ENCODE results near the gene DOK4. TPM values are rescaled to one million over a fixed set of nuclear protein-coding genes. Genes with fewer than 3 reads are reported as not detected.
A peak's percentile ranks its signal among the peaks of the same experiment; 100 is the strongest.

Gene DOK4
- total and polyA plus RNA-seq, 12 donors, result 3.6 to 10.7 (median 8.0) TPM

- H3K27ac ChIP-seq, result peak within 1 kb of the TSS; percentile 70 to 90 (median 87)
- no peaks in the 10 kb centered on the region for H3K9me3 ChIP-seq
- H3K4me1 ChIP-seq, result peaks cover 7 to 29% (median 21%) of the 10 kb centered on the region in 9 donors
- 1% methylated on average over 44 to 47 of the region's 47 CpGs for WGBS, 2 donors
- peak; percentile 81 to 95 (median 92) for ATAC-seq
- peaks cover 0 to 85% (median 65%) of the 10 kb centered on the region in 9 donors for H3K36me3 ChIP-seq
- H3K4me3 ChIP-seq, result peak within 1 kb of the TSS; percentile 69 to 99 (median 88)
- H3K27me3 ChIP-seq, result no peaks in the 10 kb centered on the region
- DNase-seq, result peak; percentile 89 to 91
- intact Hi-C loops (cut with DNase I), result loop anchor here in 3 of 10 donors (5.0 to 10.0 kb wide), 2 partner anchors 52 to 55 kb away; no protein-coding TSS in a partner anchor
- peak; percentile 92 to 99 (median 95) for TF ChIP-seq CTCF (IDR thresholded peaks at IDR 0.05)
Measured at GRCh38 chr16:57462209-57462977, 23.9 kb downstream of the DOK4 start, which contains the start of gene POLR2C. Gene POLR2C, plus strand, starts transcription at chr16:57462679. Its CDS starts 46 bp downstream, at chr16:57462725.

DNA sequence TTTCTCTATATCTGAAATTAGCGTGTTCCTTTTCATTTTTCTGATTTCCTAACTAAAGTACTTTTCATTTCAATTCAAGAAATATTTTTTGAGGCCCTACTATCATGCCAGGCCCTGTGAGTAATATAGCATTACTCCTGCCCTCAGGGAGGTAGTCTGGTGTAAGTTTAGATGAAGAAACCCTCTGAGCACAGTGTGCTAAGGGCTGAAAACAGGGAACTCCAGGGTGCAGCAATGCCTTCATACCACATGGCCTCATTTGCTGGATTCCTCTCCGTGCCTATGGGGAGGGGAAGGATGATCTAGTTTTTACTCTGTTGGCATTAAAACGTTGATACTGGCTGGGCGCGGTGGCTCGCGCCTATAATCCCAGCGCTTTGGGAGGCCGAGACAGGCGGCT is 34.3 kb downstream of the DOK4 start:
- H3K4me1 ChIP-seq, result peaks cover 2 to 33% (median 19%) of the 10 kb centered on the region in 9 donors
- H3K36me3 ChIP-seq, result peaks cover 3 to 66% (median 49%) of the 10 kb centered on the region in 9 donors
- TF ChIP-seq CTCF (IDR thresholded peaks at IDR 0.05), result no peak
- H3K4me3 ChIP-seq, result no peak overlapping the region
- ATAC-seq (no peak), DNase-seq (no peak)
- intact Hi-C loops (cut with DNase I), result loop anchor here in 1 of 10 donors (10.0 kb wide), 1 partner anchor 63 kb away; no protein-coding TSS in a partner anchor
- no peak overlapping the region for H3K27ac ChIP-seq
- H3K9me3 ChIP-seq, result no peaks in the 10 kb centered on the region
- no peaks in the 10 kb centered on the region for H3K27me3 ChIP-seq
- 93 to 96% methylated on average over 10 of the region's 10 CpGs for whole genome bisulfite sequencing, 2 donors

DNA sequence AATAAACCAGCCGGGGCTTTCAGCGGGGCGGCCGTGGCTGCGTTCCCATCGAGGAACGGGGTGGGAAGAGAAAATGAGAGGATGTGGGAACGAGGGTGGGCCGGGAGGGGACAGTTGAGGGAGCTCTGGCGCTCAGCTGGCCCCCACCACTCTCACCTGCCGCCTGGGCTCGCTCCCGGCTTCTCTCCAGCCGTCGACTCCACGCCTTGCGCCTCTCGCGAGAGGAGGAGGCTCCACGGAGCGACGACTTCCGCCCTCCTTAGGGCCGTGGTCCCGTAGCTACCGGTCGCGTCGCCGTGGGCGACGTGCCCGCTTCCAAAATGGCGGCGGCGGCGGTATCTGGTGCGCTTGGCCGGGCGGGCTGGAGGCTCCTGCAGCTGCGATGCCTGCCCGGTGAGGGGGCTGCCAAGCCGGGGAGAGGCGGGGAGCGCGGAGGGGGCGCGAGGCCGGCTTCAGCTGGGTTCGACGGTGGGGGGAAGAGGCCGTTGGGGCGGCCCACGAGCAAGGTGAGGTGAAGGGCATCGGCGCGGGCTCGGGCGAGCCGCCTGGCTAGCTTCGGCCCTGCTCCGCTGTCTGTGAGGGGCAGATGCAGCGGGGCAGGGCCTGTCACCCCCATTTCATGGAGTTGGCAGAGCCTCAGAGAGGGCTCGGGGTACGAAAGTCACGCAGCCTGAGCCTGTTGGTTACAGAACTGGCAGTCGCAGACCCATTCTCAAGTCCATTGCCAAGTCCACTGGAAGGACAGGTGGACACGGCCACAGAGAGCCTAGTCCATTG is 38.9 kb downstream of the DOK4 start, which contains the start of the genes CIAPIN1 and COQ9:
CIAPIN1 (minus strand) TSS at position 200 of the 777 bp plus-strand sequence. CDS start 6,457 bp downstream, outside the sequence.
COQ9 (plus strand) TSS at position 294 of the 777 bp plus-strand sequence; CDS start at position 321, 27 bp downstream.
- Histone ChIP-seq H3K27me3 (no peaks in the 10 kb centered on the region), H3K9me3 (no peaks in the 10 kb centered on the region), H3K4me1 (peaks cover 2 to 60% (median 36%) of the 10 kb centered on the region in 9 donors), H3K27ac (peak within 1 kb of the TSS; percentile 89 to 98 (median 94)), H3K36me3 (peaks cover 0 to 20% (median 16%) of the 10 kb centered on the region in 9 donors), H3K4me3 (peak within 1 kb of the TSS; percentile 73 to 96 (median 92))
- 0% methylated on average over 57 to 68 of the region's 68 CpGs for WGBS, 2 donors
- DNase-seq (peak; percentile 95 to 96), ATAC-seq (peak; percentile 98 to 100 (median 99))
- TF ChIP-seq CTCF (IDR thresholded peaks at IDR 0.05), result no peak
- intact Hi-C loops (cut with DNase I), result loop anchor here in 1 of 10 donors (10.0 kb wide), 1 partner anchor 513 kb away; the partner anchor contains the start of gene HERPUD1

Data from heart right ventricle (tissue), 16 donors.